Right ventricle myocardium inferior (tissue), 1 donor: ENCODE data around the gene IER2. TPM values are rescaled to one million over a fixed set of nuclear protein-coding genes. Genes with fewer than 3 reads are reported as not detected.
"Not testable (repeated sequence)": the region's sequence is repeated elsewhere in the genome, so short reads cannot be mapped to it uniquely, and the experiment has no call there.

Source experiments
- ATAC-seq: fragments of 200-7000 bp; cut with Tn5 transposase; one replicate; pipeline ENCODE4 v1.9.1; 2020; ENCODE audit warnings: mild to moderate bottlenecking, moderate library complexity
- DNase-seq: peaks from one replicate; pipeline ENCODE4 v3.0.0; 2021; ENCODE audit errors: missing footprints
- intact Hi-C: fragments of 100-400 bp; cut with DNase I; formaldehyde crosslinking; loops from one replicate; pipeline ENCODE4 v1.11.0; 2022
- total RNA-seq: library from RNA; stranded (reverse); fragmentation: NEBNext Ultra II Directional; extraction: Animal tissue kit (Norgen Biotek cat#: 25700); gene quantifications from one replicate; pipeline ENCODE4 v1.2.1, GENCODE V29; 2021
- donor health status: DM: no; HTN: yes; CAD: no; lungs with severe emphysema.

IER2 gene
- total RNA-seq, 1 donor from 2014 or later: 18.8 TPM

DNA sequence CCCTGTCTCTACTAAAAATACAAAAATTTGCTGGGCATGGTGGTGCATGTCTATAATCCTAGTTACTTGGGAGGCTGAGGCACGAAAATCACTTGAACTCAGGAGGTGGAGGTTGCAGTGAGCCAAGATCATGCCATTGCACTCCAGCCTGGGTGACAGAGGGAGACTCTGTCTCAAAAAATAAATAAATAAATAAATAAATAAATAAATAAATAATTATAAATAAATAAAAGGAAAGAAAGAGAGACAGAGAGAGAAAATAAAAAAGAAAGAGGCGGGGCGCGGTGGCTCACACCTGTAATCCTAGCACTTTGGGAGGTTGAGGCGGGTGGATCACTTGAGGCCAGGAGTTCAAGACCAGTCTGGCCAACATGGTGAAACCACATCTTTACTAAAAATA, 27.4 kb downstream of the IER2 start:
- ATAC-seq, DNase-seq, intact Hi-C loops: not testable (repeated sequence)

DNA sequence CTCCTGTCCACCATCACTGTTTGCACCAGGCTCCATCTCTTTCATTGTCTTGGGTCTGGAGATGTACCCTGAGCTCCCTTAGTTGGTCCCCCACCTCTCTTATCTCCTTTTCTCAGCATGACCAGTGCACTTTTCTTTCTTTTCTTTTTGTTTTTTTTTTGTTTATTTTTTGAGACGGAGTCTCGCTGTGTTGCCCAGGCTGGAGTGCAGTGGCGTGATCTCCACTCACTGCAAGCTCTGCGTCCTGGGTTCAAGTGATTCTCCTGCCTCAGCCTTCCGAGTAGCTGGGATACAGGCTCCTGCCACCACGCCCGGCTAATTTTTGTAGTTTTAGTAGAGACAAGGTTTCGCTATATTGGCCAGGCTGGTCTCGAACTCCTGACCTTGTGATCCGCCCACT, 28.1 kb downstream of the IER2 start:
- intact Hi-C loops, ATAC-seq, DNase-seq: not testable (repeated sequence)

GRCh38 chr19:13181747-13182388, 31.7 kb downstream of the IER2 start:
- peak; percentile 84 for DNase-seq
- intact Hi-C loops: no loop called here
- peak; percentile 88 for ATAC-seq

DNA sequence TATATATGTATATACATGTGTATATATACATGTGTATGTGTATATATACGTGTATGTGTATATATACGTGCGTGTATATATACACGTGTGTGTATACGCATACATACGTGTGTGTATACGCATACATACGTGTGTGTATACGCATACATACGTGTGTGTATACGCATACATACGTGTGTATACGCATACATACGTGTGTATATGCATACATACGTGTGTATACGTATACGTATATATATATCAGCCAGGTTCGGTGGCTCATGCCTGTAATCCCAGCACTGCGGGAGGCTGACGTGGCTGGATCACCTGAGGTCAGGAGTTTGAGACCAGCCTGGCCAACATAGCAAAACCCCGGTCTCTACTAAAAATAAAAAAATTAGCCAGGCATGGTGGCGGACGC, 34.7 kb downstream of the IER2 start:
- ATAC-seq, DNase-seq, intact Hi-C loops: not testable (repeated sequence)

DNA sequence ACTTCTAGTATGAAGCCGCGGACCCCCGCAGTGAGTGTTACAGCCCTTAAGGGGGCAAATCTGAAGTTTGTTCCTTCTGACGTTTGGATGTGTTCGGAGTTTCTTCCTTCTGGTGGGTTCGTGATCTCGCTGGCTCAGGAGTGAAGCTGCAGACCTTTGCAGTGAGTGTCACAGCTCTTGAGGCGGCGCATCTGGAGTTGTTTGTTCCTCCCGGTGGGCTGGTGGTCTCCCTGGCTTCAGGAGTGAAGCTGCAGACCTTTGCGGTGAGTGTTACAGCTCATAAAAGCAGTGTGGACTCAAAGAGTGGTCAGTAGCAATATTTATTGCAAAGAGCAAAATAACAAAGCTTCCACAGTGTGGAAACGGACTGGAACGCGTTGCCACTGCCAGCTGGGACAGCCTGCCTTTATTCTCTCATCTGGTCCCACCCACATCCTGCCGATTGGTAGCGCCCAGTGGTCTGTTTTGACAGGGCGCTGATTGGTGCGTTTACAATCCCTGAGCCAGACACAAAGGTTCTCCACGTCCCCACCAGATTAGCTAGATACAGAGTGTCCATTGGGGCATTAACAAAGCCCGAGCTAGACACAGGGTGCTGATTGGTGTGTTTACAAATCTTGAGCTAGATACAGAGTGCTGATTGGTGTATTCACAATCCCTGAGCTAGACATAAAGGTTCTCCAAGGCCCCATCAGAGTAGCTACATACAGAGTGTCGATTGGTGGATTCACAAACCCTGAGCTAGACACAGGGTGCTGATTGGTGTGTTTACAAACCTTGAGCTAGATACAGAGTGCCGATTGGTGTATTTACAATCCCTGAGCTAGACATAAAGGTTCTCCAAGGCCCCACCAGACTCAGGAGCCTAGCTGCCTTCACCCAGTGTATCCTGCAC, 35.8 kb downstream of the IER2 start:
- DNase-seq, ATAC-seq, intact Hi-C loops: not testable (repeated sequence)

GRCh38 chr19:13186688-13187087, 36.5 kb downstream of the IER2 start:
- intact Hi-C loops, ATAC-seq, DNase-seq: not testable (repeated sequence)

DNA sequence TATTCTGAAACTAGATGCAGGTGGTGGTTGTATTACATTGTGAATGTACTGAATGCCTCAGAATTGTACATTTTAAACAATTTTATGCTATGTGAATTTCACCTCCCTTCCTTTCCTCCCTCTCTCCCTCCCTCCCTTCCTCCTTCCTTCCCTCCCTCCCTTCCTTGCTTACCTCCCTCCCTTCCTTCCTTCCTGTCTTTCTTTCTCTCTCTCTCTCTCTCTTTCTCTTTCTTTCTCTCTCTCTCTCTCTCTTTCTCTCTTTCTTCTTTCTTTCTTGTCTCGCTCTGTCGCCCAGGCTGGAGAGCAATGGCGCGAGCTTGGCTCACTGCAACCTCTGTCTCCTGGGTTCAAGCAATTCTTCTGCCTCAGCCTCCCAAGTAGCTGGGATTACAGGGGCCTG, 37.2 kb downstream of the IER2 start:
- ATAC-seq (no peak), DNase-seq (no peak)
- intact Hi-C loops: no loop called here

DNA sequence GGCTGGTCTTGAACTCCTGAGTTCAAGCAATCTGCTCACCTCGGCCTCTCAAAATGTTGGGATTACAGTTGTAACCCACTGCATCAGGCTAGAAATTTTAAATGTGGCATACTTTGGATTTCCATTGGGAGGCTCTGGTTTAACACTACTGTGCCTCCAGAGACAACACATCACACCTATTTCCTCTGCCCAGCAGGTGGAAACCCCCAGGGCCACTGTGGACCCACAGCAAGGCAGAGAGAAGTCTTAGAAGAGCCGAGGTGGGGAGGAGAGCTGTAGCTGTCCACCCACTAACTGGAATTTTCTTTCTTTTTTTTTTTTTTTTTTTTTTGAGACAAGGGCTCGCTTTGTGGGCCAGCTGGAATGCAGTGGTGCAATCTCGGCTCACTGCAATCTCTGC, 39.4 kb downstream of the IER2 start:
- ATAC-seq (no peak), DNase-seq (no peak)
- intact Hi-C loops: no loop called here

- intact Hi-C loops: no loop called here
- DNase-seq: no peak
These were observed 40.8 kb downstream of the IER2 start for GRCh38 chr19:13190781-13191540.

GRCh38 chr19:13195678-13196077, 45.5 kb downstream of the IER2 start:
- DNase-seq: no peak
- intact Hi-C loops: loop anchor here (2.0 kb wide), 1 partner anchor 67 kb away; no protein-coding TSS in a partner anchor

More at GRCh38 chr19:13190781-13191540, 40.8 kb downstream of the IER2 start:
- ATAC-seq: no peak

DNA sequence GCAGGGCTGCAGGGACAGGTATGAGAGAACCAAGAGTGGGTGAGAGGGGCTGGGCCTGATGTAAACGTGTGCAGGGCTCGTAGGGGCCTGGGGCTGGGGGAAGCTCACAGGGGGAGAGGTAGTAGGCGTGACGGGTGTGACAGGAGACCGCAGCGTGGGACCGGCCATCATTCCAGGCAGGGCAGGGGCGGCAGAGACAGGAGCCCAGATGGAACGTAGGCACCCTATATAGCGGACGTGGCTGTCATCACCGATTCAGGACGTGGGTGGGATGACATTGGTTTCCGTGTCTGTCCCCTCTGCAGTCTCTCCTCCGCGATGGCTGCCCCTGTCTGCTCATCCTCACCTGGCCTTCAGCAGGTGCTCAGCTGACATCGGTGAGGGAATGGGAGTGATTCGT, 48.4 kb downstream of the IER2 start:
- no peak for ATAC-seq
- no peak for DNase-seq
- intact Hi-C loops: no loop called here

More at GRCh38 chr19:13195678-13196077, 45.5 kb downstream of the IER2 start:
- no peak for ATAC-seq

GRCh38 chr19:13202112-13202511, 51.9 kb downstream of the IER2 start:
- intact Hi-C loops, DNase-seq, ATAC-seq: not testable (repeated sequence)

Other genes with a start within 250 kb of the IER2 start
- not detected for gene SYCE2, start 231.1 kb upstream of the IER2 start, total RNA-seq
- 37.6 TPM for gene FARSA, start 216.7 kb upstream of the IER2 start, total RNA-seq
- 496 TPM for gene CALR, start 211.8 kb upstream of the IER2 start, total RNA-seq
- 171 TPM for gene RAD23A, start 204.5 kb upstream of the IER2 start, total RNA-seq
- gene GADD45GIP1, start 193.2 kb upstream of the IER2 start, total RNA-seq: 33.7 TPM
- gene DAND5, start 180.8 kb upstream of the IER2 start, total RNA-seq: 9.9 TPM
- 159 TPM for gene NFIX, start 154.9 kb upstream of the IER2 start, total RNA-seq
- 9.4 TPM for gene LYL1, start 47.6 kb upstream of the IER2 start, total RNA-seq
- 21.1 TPM for gene TRMT1, start 33.7 kb upstream of the IER2 start, total RNA-seq
- 54.0 TPM for gene NACC1, start 32.1 kb upstream of the IER2 start, total RNA-seq
- gene STX10, start within 50 bp of the IER2 start, total RNA-seq: 34.5 TPM